ENCODE data around the gene HDC. TPM values are rescaled to one million over a fixed set of nuclear protein-coding genes. Genes with fewer than 3 reads are reported as not detected.

The HDC gene
- total and polyA plus RNA-seq, 10 of the 15 experiments (the other 5 are each of a cell fraction or from before 2014, with no cell fraction given) = not detected

GRCh38 chr15:50280271-50280670 lies 14.7 kb upstream of the HDC start:
- intact Hi-C loops (cut with micrococcal nuclease; ENCODE audit: unreplicated experiment) (no loop called here), in situ Hi-C loops (cut with MboI) (no loop called here)
- H4K20me1 ChIP-seq (ENCODE audit: control insufficient read depth, insufficient read depth) = no peaks in the 10 kb centered on the region
- ChIA-PET RAD21 (ENCODE audit: unreplicated experiment) (no interaction called here), CTCF (no interaction called here), SMC1A (ENCODE audit: uncharacterized antibody, unreplicated experiment) (no interaction called here), POLR2A (no interaction called here)
- H3K9me3 ChIP-seq (replicated peaks; ENCODE audit: control insufficient read depth, insufficient read depth, low read length) = no peaks in the 10 kb centered on the region
- H3K4me3 ChIP-seq = no peak overlapping the region
- no TSS peak for BruUV-seq (replicated peaks)
- WGBS (ENCODE audit: insufficient coverage, insufficient replicate concordance, low lambda C conversion rate, missing lambda C conversion rate) = 100% methylated on average over 3 of the region's 3 CpGs
- no peaks in the 10 kb centered on the region for H3K4me1 ChIP-seq (ENCODE audit: control insufficient read depth, insufficient read depth, low read length)
- H3K36me3 ChIP-seq (ENCODE audit: control insufficient read depth in 2 of 2, insufficient read depth in 2 of 2, low read length in 1 of 2) = no peaks in the 10 kb centered on the region; a peak in 2 of 4 replicates
- no peak overlapping the region for H3K9ac ChIP-seq (ENCODE audit: control insufficient read depth, insufficient read depth, low read length)
- H3K27me3 ChIP-seq (replicated peaks in 1 of 2; ENCODE audit: control insufficient read depth in 2 of 2, insufficient read depth in 2 of 2, low read length in 1 of 2) = no peaks in the 10 kb centered on the region
- ATAC-seq = no peak
- no peak overlapping the region for H3K27ac ChIP-seq (ENCODE audit: control insufficient read depth, insufficient read depth)
- TF ChIP-seq BACH1 (IDR thresholded peaks at IDR 0.05; ENCODE audit: borderline replicate concordance) (no peak), BHLHE40 (IDR thresholded peaks at IDR 0.05; ENCODE audit: borderline replicate concordance in 1 of 2, low read depth in 2 of 2, low read length in 1 of 2) (no peak), DPF2 (IDR thresholded peaks at IDR 0.05) (no peak), PBX3 (IDR thresholded peaks at IDR 0.05; ENCODE audit: insufficient replicate concordance, low read depth, low read length) (no peak), ZNF24 (IDR thresholded peaks at IDR 0.05) (no peak), RAD21 (IDR thresholded peaks at IDR 0.05; ENCODE audit: insufficient read depth, low read depth, low read length) (no peak), PML (IDR thresholded peaks at IDR 0.05; ENCODE audit: low read length) (no peak), E4F1 (IDR thresholded peaks at IDR 0.05; ENCODE audit: borderline replicate concordance, partially characterized antibody) (no peak), SREBF2 (IDR thresholded peaks at IDR 0.05; ENCODE audit: low read length) (no peak), MXI1 (IDR thresholded peaks at IDR 0.05; ENCODE audit: low read depth, low read length) (no peak), ATF2 (IDR thresholded peaks at IDR 0.05; ENCODE audit: low read length) (no peak), RBBP5 (conservative IDR thresholded peaks at IDR 0.05) (no peak), MTA2 (IDR thresholded peaks at IDR 0.05; ENCODE audit: low read depth) (no peak), ZNF207 (IDR thresholded peaks at IDR 0.05; ENCODE audit: borderline replicate concordance) (no peak)
- H3K79me2 ChIP-seq (ENCODE audit: control insufficient read depth, insufficient read depth, low read length) = no peaks in the 10 kb centered on the region
- no peak overlapping the region for H2AFZ ChIP-seq (ENCODE audit: control insufficient read depth, low read depth, low read length)
- FAIRE-seq = no peak
- H3K4me2 ChIP-seq (ENCODE audit: control insufficient read depth, insufficient read depth) = no peak overlapping the region
- no peak for DNase-seq (ENCODE audit: low read depth, low spot score)
